Kidney (tissue), 14 donors: ENCODE results near the gene NTSR1. TPM values are rescaled to one million over a fixed set of nuclear protein-coding genes. Genes with fewer than 3 reads are reported as not detected.
A peak's percentile ranks its signal among the peaks of the same experiment; 100 is the strongest.

Source experiments
- DNase-seq, 5 donors: peaks; one replicate each; pipeline ENCODE4 v3.0.0-alpha.2; 2013 to 2020
- FAIRE-seq: peaks from 2 replicates; lab custom pipeline; 2012; peaks lifted over from hg19 to GRCh38; lab: Jason Lieb, UNC
- H3K27ac ChIP-seq, 2 donors: one replicate each; pipeline ENCODE4 v1.7.0; 2013; ENCODE audit warnings: low read depth in 2 of 2, low read length in 2 of 2, inconsistent platforms in 1 of 2
- H3K27me3 ChIP-seq: one replicate; pipeline ENCODE4 v1.7.1; 2013; ENCODE audit warnings: low read length, inconsistent platforms; ENCODE audit not compliant: control insufficient read depth, insufficient read depth
- H3K36me3 ChIP-seq, 3 donors: one replicate each; pipeline versions ENCODE4 v1.7.0 to v1.7.1; 2013; ENCODE audit warnings: low read length in 3 of 3, control low read depth in 1 of 3, inconsistent platforms in 1 of 3; ENCODE audit not compliant: insufficient read depth in 3 of 3, control insufficient read depth in 2 of 3
- H3K4me1 ChIP-seq, 3 donors: one replicate each; pipeline versions ENCODE4 v1.7.0 to v1.7.1; 2013; ENCODE audit warnings: low read length in 3 of 3, inconsistent platforms in 1 of 3, low read depth in 1 of 3; ENCODE audit not compliant: control insufficient read depth in 2 of 3, insufficient read depth in 2 of 3
- H3K4me3 ChIP-seq, 3 donors: one replicate each; pipeline versions ENCODE4 v1.7.0 to v1.8.1; 2013; ENCODE audit warnings: low read length in 3 of 3, control low read depth in 1 of 3, inconsistent platforms in 1 of 3
- H3K9ac ChIP-seq, 3 donors: one replicate each; pipeline versions ENCODE4 v1.7.0 to v1.7.1; 2013; ENCODE audit warnings: low read length in 3 of 3, control low read depth in 1 of 3, inconsistent platforms in 1 of 3
- H3K9me3 ChIP-seq, 3 donors: one replicate each; pipeline versions ENCODE4 v1.7.0 to v1.7.1; 2013; ENCODE audit warnings: low read length in 3 of 3, control low read depth in 1 of 3, inconsistent platforms in 1 of 3; ENCODE audit not compliant: control insufficient read depth in 2 of 3, insufficient read depth in 1 of 3
- intact Hi-C: fragments of 100-400 bp; cut with DNase I; formaldehyde crosslinking; loops from one replicate; pipeline ENCODE4 v1.11.1; 2022
- polyA plus RNA-seq: library from polyadenylated mRNA; stranded (reverse); fragments of 350-450 nt; fragmentation: Illumina TruSeq; extraction: RNeasy Lipid Tissue Mini Kit (QIAGEN cat#74804); gene quantifications from one replicate; pipeline ENCODE4 v1.2.3, GENCODE V29; 2014; ENCODE audit warnings: low read depth, low replicate concordance; ENCODE audit not compliant: insufficient read depth
- total RNA-seq: library from RNA; stranded (reverse); fragmentation: NEBNext Ultra II Directional; extraction: Animal tissue kit (Norgen Biotek cat#: 25700); gene quantifications from one replicate; pipeline ENCODE4 v1.2.1, GENCODE V29; 2021
- TF ChIP-seq, protein P1 (sequence below): IDR thresholded peaks from 3 replicates; pipeline ENCODE4 v1.5.1; 2012; ENCODE audit warnings: mild to moderate bottlenecking, moderate library complexity, borderline replicate concordance; ENCODE audit not compliant: insufficient read depth; ENCODE audit errors: extremely low read depth
- donor health status: control.
- donor health status: control.
- donor health status: control.
- donor health status: control.
- donor health status: control.
- donor health status: DM: yes; HTN: yes; CAD: no.
- donor health status: Normal renal cell carcinoma (clear cell type).

The NTSR1 gene
- total and polyA plus RNA-seq, 2 donors from 2014 or later: 0.09 TPM; not detected in 1

DNA sequence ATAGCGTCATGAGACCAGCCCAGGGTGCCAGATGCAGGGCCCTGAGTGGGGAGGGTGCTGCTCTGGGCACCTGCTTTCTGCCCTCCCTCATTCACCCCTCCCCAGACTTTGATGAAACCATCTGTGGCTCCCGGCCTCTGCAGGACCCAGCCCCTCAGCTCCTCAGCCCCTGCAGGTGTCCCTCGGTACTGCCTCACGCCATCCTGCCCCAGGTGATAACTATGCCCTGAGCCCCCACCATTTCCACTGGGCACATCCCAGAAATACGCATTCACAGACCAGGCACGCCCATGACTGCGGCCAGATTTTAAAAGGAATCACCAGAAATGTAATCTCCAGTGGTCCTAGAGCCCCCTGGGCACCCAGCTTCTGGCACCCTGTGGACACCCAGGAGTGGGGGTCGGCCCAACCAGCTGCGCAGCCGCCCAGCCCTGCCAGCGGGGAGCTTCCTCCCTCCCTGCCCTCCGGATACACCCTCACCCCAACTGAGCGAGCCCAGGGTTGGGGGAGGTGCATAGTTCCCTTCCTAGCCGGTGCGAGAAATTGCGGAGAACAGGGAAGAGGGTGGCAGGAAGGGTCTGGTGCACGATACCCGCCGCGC, 615 bp upstream of the NTSR1 start:
- TF ChIP-seq, protein P1, sequence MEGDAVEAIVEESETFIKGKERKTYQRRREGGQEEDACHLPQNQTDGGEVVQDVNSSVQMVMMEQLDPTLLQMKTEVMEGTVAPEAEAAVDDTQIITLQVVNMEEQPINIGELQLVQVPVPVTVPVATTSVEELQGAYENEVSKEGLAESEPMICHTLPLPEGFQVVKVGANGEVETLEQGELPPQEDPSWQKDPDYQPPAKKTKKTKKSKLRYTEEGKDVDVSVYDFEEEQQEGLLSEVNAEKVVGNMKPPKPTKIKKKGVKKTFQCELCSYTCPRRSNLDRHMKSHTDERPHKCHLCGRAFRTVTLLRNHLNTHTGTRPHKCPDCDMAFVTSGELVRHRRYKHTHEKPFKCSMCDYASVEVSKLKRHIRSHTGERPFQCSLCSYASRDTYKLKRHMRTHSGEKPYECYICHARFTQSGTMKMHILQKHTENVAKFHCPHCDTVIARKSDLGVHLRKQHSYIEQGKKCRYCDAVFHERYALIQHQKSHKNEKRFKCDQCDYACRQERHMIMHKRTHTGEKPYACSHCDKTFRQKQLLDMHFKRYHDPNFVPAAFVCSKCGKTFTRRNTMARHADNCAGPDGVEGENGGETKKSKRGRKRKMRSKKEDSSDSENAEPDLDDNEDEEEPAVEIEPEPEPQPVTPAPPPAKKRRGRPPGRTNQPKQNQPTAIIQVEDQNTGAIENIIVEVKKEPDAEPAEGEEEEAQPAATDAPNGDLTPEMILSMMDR: no peak
- Histone ChIP-seq H3K9ac (no peak overlapping the region), H3K9me3 (no peaks in the 10 kb centered on the region), H3K4me1 (peaks cover 0 to 4% (median 0%) of the 10 kb centered on the region in 3 donors), H3K27ac (no peak overlapping the region), H3K27me3 (peaks cover 10% of the 10 kb centered on the region), H3K36me3 (no peaks in the 10 kb centered on the region), H3K4me3 (no peak overlapping the region)
- FAIRE-seq (no peak), DNase-seq (peak in 2 of 5 donors; percentile 39 to 54)
- intact Hi-C loops: no loop called here

DNA sequence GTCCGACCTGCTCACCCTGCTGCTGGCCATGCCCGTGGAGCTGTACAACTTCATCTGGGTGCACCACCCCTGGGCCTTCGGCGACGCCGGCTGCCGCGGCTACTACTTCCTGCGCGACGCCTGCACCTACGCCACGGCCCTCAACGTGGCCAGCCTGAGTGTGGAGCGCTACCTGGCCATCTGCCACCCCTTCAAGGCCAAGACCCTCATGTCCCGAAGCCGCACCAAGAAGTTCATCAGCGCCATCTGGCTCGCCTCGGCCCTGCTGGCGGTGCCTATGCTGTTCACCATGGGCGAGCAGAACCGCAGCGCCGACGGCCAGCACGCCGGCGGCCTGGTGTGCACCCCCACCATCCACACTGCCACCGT, 885 bp downstream of the NTSR1 start:
- Histone ChIP-seq H3K27me3 (peaks cover 10% of the 10 kb centered on the region), H3K27ac (no peak overlapping the region), H3K4me3 (no peak overlapping the region), H3K9me3 (no peaks in the 10 kb centered on the region), H3K36me3 (no peaks in the 10 kb centered on the region), H3K4me1 (no peaks in the 10 kb centered on the region), H3K9ac (no peak overlapping the region)
- no peak for FAIRE-seq
- intact Hi-C loops: no loop called here
- TF ChIP-seq, protein P1: no peak
- peak in 1 of 5 donors; percentile 67 for DNase-seq

DNA sequence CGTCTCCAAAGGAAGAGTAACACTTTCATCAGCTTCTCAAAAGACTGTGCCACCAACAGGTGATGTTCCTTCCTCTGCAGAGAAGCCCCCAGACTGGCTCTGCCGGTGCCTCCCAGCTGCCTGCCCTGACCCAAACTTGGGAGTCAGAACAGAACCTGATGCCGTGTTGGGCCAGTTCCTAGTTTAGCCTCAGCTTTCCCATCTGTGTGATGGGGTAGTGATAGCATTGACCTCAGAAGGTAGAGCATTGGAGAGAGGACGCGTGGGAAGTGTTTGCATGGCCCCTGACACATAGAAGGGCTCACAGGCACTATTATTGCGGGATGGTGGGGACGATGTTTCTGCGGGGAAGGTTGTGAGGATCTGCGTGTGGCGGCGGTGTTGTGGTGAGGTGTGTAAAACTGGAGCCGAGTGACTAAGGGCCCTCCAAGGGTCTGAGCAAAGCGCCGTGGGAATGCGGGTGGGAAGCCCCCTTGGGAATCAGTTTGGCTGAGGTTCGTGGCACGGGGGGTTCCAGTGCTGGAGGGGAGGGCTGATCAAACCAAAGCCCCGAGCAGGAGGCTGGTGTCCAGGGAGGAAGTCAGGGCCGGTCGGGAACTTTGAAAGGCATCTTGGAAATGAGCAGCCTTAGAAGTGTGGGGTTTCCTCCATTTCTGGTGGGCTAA, 1.7 kb downstream of the NTSR1 start:
- intact Hi-C loops: no loop called here
- Histone ChIP-seq H3K4me1 (no peaks in the 10 kb centered on the region), H3K4me3 (no peak overlapping the region), H3K9ac (no peak overlapping the region), H3K9me3 (no peaks in the 10 kb centered on the region), H3K27ac (no peak overlapping the region), H3K27me3 (peaks cover 10% of the 10 kb centered on the region), H3K36me3 (no peaks in the 10 kb centered on the region)
- DNase-seq (peak in 1 of 5 donors; percentile 59), FAIRE-seq (no peak)
- TF ChIP-seq, protein P1: no peak
